H1 (cell line): Measurements from ENCODE around the gene TNPO3. TPM values are rescaled to one million over a fixed set of nuclear protein-coding genes. Genes with fewer than 3 reads are reported as not detected.
A peak's percentile ranks its signal among the peaks of the same experiment; 100 is the strongest.

ENCODE experiments used
- CTCF ChIA-PET: fragments of 300-600 bp; sonication (Branson Sonifier 250); formaldehyde crosslinking; loops from one replicate; lab custom pipeline; 2021; ENCODE audit not compliant: partially characterized antibody; lab: Charles Lee
- POLR2A ChIA-PET: fragments of 300-600 bp; sonication (Branson Sonifier 250); formaldehyde crosslinking; loops from one replicate; lab custom pipeline; 2021; ENCODE audit warnings: inconsistent platforms; ENCODE audit not compliant: partially characterized antibody; lab: Charles Lee
- DNase-seq, 2 experiments: peaks; one replicate each; pipeline versions ENCODE4 v3.0.0 to v3.0.0-alpha.2; 2010 to 2022; ENCODE audit warnings: low spot score in 2 of 2, low read depth in 1 of 2, mixed read lengths in 1 of 2
- FAIRE-seq: peaks from 2 replicates; lab custom pipeline; 2011; peaks lifted over from hg19 to GRCh38; lab: Jason Lieb, UNC
- H2AFZ ChIP-seq: 2 replicates; pipeline ENCODE4 v1.8.1; 2012; ENCODE audit warnings: low read length, inconsistent platforms
- H2AK5ac ChIP-seq: 2 replicates; pipeline ENCODE4 v1.6.1; 2013; ENCODE audit warnings: low read depth, low read length
- H2BK120ac ChIP-seq: replicated peaks from 2 replicates; pipeline ENCODE3; 2013; ENCODE audit warnings: low read depth, low read length, inconsistent platforms
- H2BK12ac ChIP-seq: 2 replicates; pipeline ENCODE4 v1.6.1; 2013; ENCODE audit warnings: low read depth, low read length
- H2BK15ac ChIP-seq: 2 replicates; pipeline ENCODE4 v1.6.1; 2013; ENCODE audit warnings: low read length
- H2BK20ac ChIP-seq: 2 replicates; pipeline ENCODE4 v1.6.1; 2013; ENCODE audit warnings: low read length
- H2BK5ac ChIP-seq: 2 replicates; pipeline ENCODE4 v1.6.1; 2013; ENCODE audit warnings: low read depth, low read length
- H3K14ac ChIP-seq: 2 replicates; pipeline ENCODE4 v1.6.1; 2013; ENCODE audit warnings: inconsistent platforms; ENCODE audit not compliant: insufficient read length
- H3K18ac ChIP-seq: 2 replicates; pipeline ENCODE4 v1.6.1; 2013; ENCODE audit warnings: low read length; ENCODE audit errors: extremely low read depth
- H3K23ac ChIP-seq: 2 replicates; pipeline ENCODE4 v1.6.1; 2013; ENCODE audit warnings: inconsistent platforms; ENCODE audit not compliant: insufficient read length
- H3K23me2 ChIP-seq: 2 replicates; pipeline ENCODE4 v1.6.1; 2013; ENCODE audit warnings: low read depth, low read length
- H3K27ac ChIP-seq: 2 replicates; pipeline ENCODE4 v1.6.1; 2011; ENCODE audit warnings: low read depth, low read length, inconsistent platforms
- H3K27me3 ChIP-seq, 4 experiments: replicated peaks in 1 of 4; 1 replicate in 1 of 4; 2 replicates in 3 of 4; pipeline versions ENCODE4 v1.6.1 to v1.8.1; 2011 to 2013; ENCODE audit warnings: low read length in 3 of 4, mild to moderate bottlenecking in 3 of 4, inconsistent platforms in 2 of 4, mixed read lengths in 2 of 4, moderate library complexity in 1 of 4; ENCODE audit not compliant: control insufficient read depth in 3 of 4, insufficient read depth in 3 of 4; ENCODE audit errors: extremely low read depth in 1 of 4
- H3K36me3 ChIP-seq, 4 experiments: 2 replicates each; pipeline versions ENCODE4 v1.6.1 to v1.8.1; 2011 to 2013; ENCODE audit warnings: mild to moderate bottlenecking in 4 of 4, low read length in 3 of 4, moderate library complexity in 2 of 4, control low read depth in 1 of 4, inconsistent platforms in 1 of 4; ENCODE audit not compliant: insufficient read depth in 4 of 4, control insufficient read depth in 2 of 4
- H3K4ac ChIP-seq: replicated peaks from 2 replicates; pipeline ENCODE3; 2013; ENCODE audit warnings: low read length, low read depth, mixed read lengths, inconsistent platforms; ENCODE audit not compliant: insufficient read length
- H3K4me1 ChIP-seq, 4 experiments: replicated peaks in 1 of 4; 1 replicate in 1 of 4; 2 replicates in 3 of 4; pipeline versions ENCODE4 v1.6.1 to v1.8.1; 2011 to 2013; ENCODE audit warnings: low read length in 3 of 4, inconsistent platforms in 2 of 4, mixed read lengths in 1 of 4; ENCODE audit not compliant: insufficient read depth in 4 of 4, control insufficient read depth in 3 of 4
- H3K4me2 ChIP-seq, 2 experiments: 2 replicates each; pipeline versions ENCODE4 v1.6.1 to v1.8.1; 2011 to 2013; ENCODE audit warnings: low read depth in 2 of 2, low read length in 2 of 2, control low read depth in 1 of 2, inconsistent platforms in 1 of 2, mild to moderate bottlenecking in 1 of 2; ENCODE audit not compliant: insufficient read depth in 1 of 2
- H3K4me3 ChIP-seq, 4 experiments: fragments of 200-600, 300-600 bp in 1 of 4; sonication (generic), shearing (Covaris generic), sonication (Bioruptor Twin) in 1 of 4; 2 replicates each; pipeline versions ENCODE4 v1.5.1 to v1.8.1; 2011 to 2016; ENCODE audit warnings: low read length in 4 of 4, low read depth in 3 of 4, control low read depth in 2 of 4, inconsistent platforms in 2 of 4, mild to moderate bottlenecking in 2 of 4, mixed read lengths in 1 of 4, moderate library complexity in 1 of 4; ENCODE audit not compliant: insufficient read depth in 2 of 4; ENCODE audit errors: extremely low read depth in 1 of 4
- H3K56ac ChIP-seq: replicated peaks from 2 replicates; pipeline ENCODE3; 2013; ENCODE audit warnings: low read depth, mild to moderate bottlenecking, mixed read lengths, low read length, inconsistent platforms; ENCODE audit not compliant: insufficient read length
- H3K79me1 ChIP-seq: 2 replicates; pipeline ENCODE4 v1.6.1; 2013; ENCODE audit warnings: low read depth, low read length, control low read depth
- H3K79me2 ChIP-seq, 2 experiments: 2 replicates each; pipeline versions ENCODE4 v1.6.1 to v1.8.1; 2012 to 2013; ENCODE audit warnings: low read length in 2 of 2, mild to moderate bottlenecking in 2 of 2, inconsistent platforms in 1 of 2; ENCODE audit not compliant: insufficient read depth in 2 of 2, control insufficient read depth in 1 of 2
- H3K9ac ChIP-seq, 4 experiments: replicated peaks in 1 of 4; 1 replicate in 1 of 4; 2 replicates in 3 of 4; pipeline versions ENCODE4 v1.6.1 to v1.8.1; 2011 to 2013; ENCODE audit warnings: low read depth in 3 of 4, low read length in 3 of 4, control low read depth in 2 of 4, mild to moderate bottlenecking in 2 of 4, moderate library complexity in 2 of 4, inconsistent platforms in 1 of 4; ENCODE audit errors: extremely low read depth in 1 of 4
- H3K9me3 ChIP-seq, 2 experiments: 2 replicates each; pipeline versions ENCODE4 v1.6.1 to v1.8.1; 2012 to 2013; ENCODE audit warnings: mild to moderate bottlenecking in 2 of 2, moderate library complexity in 2 of 2, control low read depth in 1 of 2, inconsistent platforms in 1 of 2, low read depth in 1 of 2, low read length in 1 of 2, mixed read lengths in 1 of 2; ENCODE audit not compliant: insufficient read depth in 2 of 2
- H4K20me1 ChIP-seq, 2 experiments: replicated peaks in 1 of 2; 2 replicates each; pipeline versions ENCODE3 to v1.8.1; 2011 to 2013; ENCODE audit warnings: inconsistent platforms in 2 of 2, low read length in 2 of 2, mild to moderate bottlenecking in 1 of 2; ENCODE audit not compliant: insufficient read depth in 2 of 2, control insufficient read depth in 1 of 2
- H4K5ac ChIP-seq: 2 replicates; pipeline ENCODE4 v1.6.1; 2013; ENCODE audit warnings: low read length, low read depth, mixed read lengths, inconsistent platforms; ENCODE audit not compliant: insufficient read length
- H4K8ac ChIP-seq: 2 replicates; pipeline ENCODE4 v1.8.0; 2013; ENCODE audit warnings: mild to moderate bottlenecking, moderate library complexity, low read length, inconsistent platforms; ENCODE audit not compliant: insufficient read depth; ENCODE audit errors: extremely low read depth
- H4K91ac ChIP-seq: replicated peaks from 2 replicates; pipeline ENCODE3; 2013; ENCODE audit warnings: low read length, mixed read lengths, inconsistent platforms; ENCODE audit not compliant: insufficient read length
- ATF3 ChIP-seq: IDR thresholded peaks from 2 replicates; pipeline ENCODE4 v1.6.1; 2011; ENCODE audit warnings: low read depth, mild to moderate bottlenecking, low read length; ENCODE audit not compliant: insufficient read depth
- BRCA1 ChIP-seq: IDR thresholded peaks from 2 replicates; pipeline ENCODE4 v1.6.1; 2012; ENCODE audit warnings: low read depth, low read length, improper control_type of control experiment
- CTBP2 ChIP-seq: IDR thresholded peaks from 2 replicates; pipeline ENCODE4 v1.7.0; 2011; ENCODE audit warnings: borderline replicate concordance, mild to moderate bottlenecking, moderate library complexity, mixed read lengths, low read length; ENCODE audit not compliant: insufficient read depth, insufficient read length
- HDAC2 ChIP-seq, 2 experiments: fragments of 300-600 bp in 1 of 2; sonication (generic) in 1 of 2; IDR thresholded peaks; 2 replicates each; pipeline ENCODE4 v1.6.1; 2011 to 2012; ENCODE audit warnings: low read depth in 2 of 2, low read length in 2 of 2, mild to moderate bottlenecking in 2 of 2, moderate library complexity in 2 of 2, borderline replicate concordance in 1 of 2, inconsistent platforms in 1 of 2
- HDAC6 ChIP-seq: IDR thresholded peaks from one replicate; pipeline ENCODE4 v1.7.1; 2012; ENCODE audit warnings: low read depth, mild to moderate bottlenecking, inconsistent platforms, low read length, moderate library complexity
- POLR2AphosphoS5 ChIP-seq: IDR thresholded peaks from 2 replicates; pipeline ENCODE4 v1.6.1; 2011; ENCODE audit warnings: low read depth, low read length
- RNF2 ChIP-seq: fragments of 200-900, 300-1000 bp; sonication (generic); IDR thresholded peaks from 2 replicates; pipeline ENCODE4 v1.7.1; 2016; ENCODE audit warnings: borderline replicate concordance, low read depth, mild to moderate bottlenecking, antibody characterized with exemption, low read length; ENCODE audit not compliant: poor library complexity, severe bottlenecking; ENCODE audit errors: missing control alignments
- SIX5 ChIP-seq: IDR thresholded peaks from 2 replicates; pipeline ENCODE4 v1.6.1; 2011; ENCODE audit warnings: mild to moderate bottlenecking, low read depth, low read length
- TEAD4 ChIP-seq: IDR thresholded peaks from 2 replicates; pipeline ENCODE4 v1.6.1; 2012; ENCODE audit warnings: low read depth, low read length, inconsistent platforms, mixed read lengths
- WGBS, 2 experiments: shearing (Covaris generic) in 1 of 2; methylation state at CpG; one replicate each; pipeline versions ENCODE4 v1.1.6 to v1.1.7; 2013 to 2015; ENCODE audit warnings: low lambda C conversion rate in 2 of 2, mixed read lengths in 2 of 2, inconsistent platforms in 1 of 2, low coverage in 1 of 2, missing lambda C conversion rate in 1 of 2; ENCODE audit not compliant: insufficient replicate concordance in 2 of 2, insufficient coverage in 1 of 2, insufficient read length in 1 of 2; ENCODE audit errors: extremely low coverage in 1 of 2, missing lambda C conversion rate in 1 of 2; 5-methylcytosine and 5-hydroxymethylcytosine counted together
- polyA plus RNA-seq, 7 experiments: library from polyadenylated mRNA; depleted of rRNA in 3 of 7; stranded (reverse) in 5 of 7; unstranded in 2 of 7; fragments of >200 nt in 5 of 7; fragments of 200-250 nt in 2 of 7; gene quantifications; 1 replicate in 5 of 7; 2 replicates in 1 of 7; 4 replicates in 1 of 7; pipeline versions ENCODE4 v1.2.1 to v1.2.3, GENCODE V29; 2011 to 2013; ENCODE audit warnings: missing spikeins in 2 of 7, mixed read lengths in 2 of 7
- total RNA-seq: library from RNA; stranded (reverse); fragmentation: NEBNext Ultra II Directional; extraction: Animal tissue kit (Norgen Biotek cat#: 25700); gene quantifications from 2 replicates; pipeline ENCODE4 v1.2.1, GENCODE V29; 2021

The TNPO3 gene
- total and polyA plus RNA-seq, 2 of the 8 experiments (the other 6 are each of a cell fraction or from before 2014, with no cell fraction given) = 67.6 to 99.2 TPM

GRCh38 chr7:128937647-128938543 lies 117.0 kb downstream of the TNPO3 start, which contains the start of gene IRF5:
Gene IRF5 (plus strand): TSS chr7:128937927. CDS start chr7:128942082, 4,155 bp downstream.
- CTCF ChIA-PET = interaction anchor here (1.1 to 2.1 kb wide), 5 partner anchors 9 to 272 kb away, joined by 3 to 15 read pairs (median 6); no protein-coding TSS in a partner anchor
- no peak within 1 kb of the TSS for H3K23ac ChIP-seq
- peaks cover 0 to 7% (median 5%) of the 10 kb centered on the region in 4 experiments; a peak in 3 of 7 replicates for H3K4me1 ChIP-seq
- POLR2A ChIA-PET = interaction anchor here (1.6 kb wide), 1 partner anchor 10 kb away, joined by 7 read pairs; no protein-coding TSS in a partner anchor
- H3K4ac ChIP-seq = no peak within 1 kb of the TSS
- H2BK20ac ChIP-seq = no peak within 1 kb of the TSS; the same call in 1 of the 2 replicates
- peak within 1 kb of the TSS; percentile 22 to 69 (median 58) for H3K4me3 ChIP-seq
- H3K4me2 ChIP-seq = peak within 1 kb of the TSS; percentile 66 to 100
- H3K79me1 ChIP-seq = no peaks in the 10 kb centered on the region
- H4K20me1 ChIP-seq = peaks cover 0 to 3% of the 10 kb centered on the region in 2 experiments
- no peak within 1 kb of the TSS for H4K91ac ChIP-seq
- no peaks in the 10 kb centered on the region for H3K36me3 ChIP-seq
- no peak within 1 kb of the TSS for H2AK5ac ChIP-seq
- 3% methylated on average over 80 of the region's 83 CpGs; no CpG with 5 or more reads in 1 of the 2 experiments for WGBS, 2 experiments
- peak within 1 kb of the TSS; percentile 48 for H3K18ac ChIP-seq
- H4K5ac ChIP-seq = no peak within 1 kb of the TSS
- H3K14ac ChIP-seq = no peak within 1 kb of the TSS
- H3K27ac ChIP-seq = no peak within 1 kb of the TSS
- no peak within 1 kb of the TSS; the same call in 1 of the 2 replicates for H2BK12ac ChIP-seq
- no peak within 1 kb of the TSS for H2BK15ac ChIP-seq
- DNase-seq (no peak), FAIRE-seq (no peak)
- no peak within 1 kb of the TSS for H3K56ac ChIP-seq
- peaks cover 24 to 60% (median 41%) of the 10 kb centered on the region in 4 experiments for H3K27me3 ChIP-seq
- no peaks in the 10 kb centered on the region for H3K9me3 ChIP-seq
- no peak within 1 kb of the TSS for H2BK5ac ChIP-seq
- H3K23me2 ChIP-seq = peaks cover 14% of the 10 kb centered on the region; the same call in 1 of the 2 replicates
- peak within 1 kb of the TSS; percentile 72 for H2AFZ ChIP-seq
- no peaks in the 10 kb centered on the region for H3K79me2 ChIP-seq
- H2BK120ac ChIP-seq = no peak within 1 kb of the TSS
- peak within 1 kb of the TSS; percentile 57 for H4K8ac ChIP-seq
- H3K9ac ChIP-seq = no peak within 1 kb of the TSS
- TF ChIP-seq HDAC6 (no peak), SIX5 (no peak), BRCA1 (no peak), CTBP2 (no peak), RNF2 (no peak), TEAD4 (no peak), ATF3 (no peak), POLR2AphosphoS5 (no peak), HDAC2 (IDR thresholded peaks at IDR 0.05; ENCODE audit: borderline replicate concordance in 1 of 2, low read depth in 2 of 2, low read length in 2 of 2) (0 out of 4 replicates have a peak, but pooled peaks of 1 of the 2 experiments have one; percentile 11)
